Activated CD4-positive, CD25-positive, alpha-beta regulatory T cell treated with anti-CD3 and anti-CD28 coated beads, Interleukin-2, amount 50 U/mL, for 16 hours (primary cell): ENCODE results near the gene MCU.

Experiments
- DNase-seq: peaks from one replicate; pipeline ENCODE4 v3.0.0-alpha.2; 2020; ENCODE audit warnings: low read depth, low spot score

The MCU gene

GRCh38 chr10:72842164-72842563, 150.2 kb downstream of the MCU start:
- no peak for DNase-seq

GRCh38 chr10:72846238-72846637, 154.3 kb downstream of the MCU start:
- DNase-seq, result no peak

- no peak for DNase-seq
Measured at GRCh38 chr10:72847681-72848080, 155.7 kb downstream of the MCU start.

GRCh38 chr10:72850861-72851260, 158.9 kb downstream of the MCU start:
- DNase-seq, result no peak

GRCh38 chr10:72851509-72851908, 159.6 kb downstream of the MCU start:
- DNase-seq, result no peak

- no peak for DNase-seq
Measured at GRCh38 chr10:72852508-72852907, 160.6 kb downstream of the MCU start.

- DNase-seq, result no peak
Measured at GRCh38 chr10:72855129-72855528, 163.2 kb downstream of the MCU start.

GRCh38 chr10:72855790-72856189, 163.8 kb downstream of the MCU start:
- no peak for DNase-seq

- DNase-seq, result no peak
Measured at GRCh38 chr10:72858067-72858466, 166.1 kb downstream of the MCU start.

GRCh38 chr10:72862957-72863356, 171.0 kb downstream of the MCU start:
- no peak for DNase-seq

- no peak for DNase-seq
Measured at GRCh38 chr10:72875250-72876055, 183.5 kb downstream of the MCU start.

- DNase-seq, result no peak
Measured at GRCh38 chr10:72879245-72879644, 187.3 kb downstream of the MCU start.

- DNase-seq, result no peak
Measured at GRCh38 chr10:72881291-72881690, 189.3 kb downstream of the MCU start.

GRCh38 chr10:72883861-72884260, 191.9 kb downstream of the MCU start:
- DNase-seq, result no peak

GRCh38 chr10:72885953-72886352, 194.0 kb downstream of the MCU start:
- DNase-seq, result no peak

- DNase-seq, result no peak
Measured at GRCh38 chr10:72886621-72887020, 194.7 kb downstream of the MCU start.

- no peak for DNase-seq
Measured at GRCh38 chr10:72887043-72887442, 195.1 kb downstream of the MCU start.

- no peak for DNase-seq
Measured at GRCh38 chr10:72888151-72888638, 196.3 kb downstream of the MCU start.

- no peak for DNase-seq
Measured at GRCh38 chr10:72889391-72889831, 197.5 kb downstream of the MCU start.

GRCh38 chr10:72890086-72890485, 198.1 kb downstream of the MCU start:
- DNase-seq, result no peak

- DNase-seq, result no peak
Measured at GRCh38 chr10:72893136-72893798, 201.3 kb downstream of the MCU start, which contains the start of gene OIT3. Gene OIT3 (plus strand): TSS chr10:72893739. CDS start chr10:72893799, 60 bp downstream.

GRCh38 chr10:72895236-72895850, 203.4 kb downstream of the MCU start:
- DNase-seq, result no peak
